T-helper 1 cell (primary cell): ENCODE results near the gene TPSD1.
"Not testable (repeated sequence)": the region's sequence is repeated elsewhere in the genome, so short reads cannot be mapped to it uniquely, and the experiment has no call there.

ENCODE experiments used
- DNase-seq, 5 donors: peaks; one replicate each; pipeline ENCODE4 v3.0.0-alpha.2; 2012 to 2020

Gene TPSD1

DNA sequence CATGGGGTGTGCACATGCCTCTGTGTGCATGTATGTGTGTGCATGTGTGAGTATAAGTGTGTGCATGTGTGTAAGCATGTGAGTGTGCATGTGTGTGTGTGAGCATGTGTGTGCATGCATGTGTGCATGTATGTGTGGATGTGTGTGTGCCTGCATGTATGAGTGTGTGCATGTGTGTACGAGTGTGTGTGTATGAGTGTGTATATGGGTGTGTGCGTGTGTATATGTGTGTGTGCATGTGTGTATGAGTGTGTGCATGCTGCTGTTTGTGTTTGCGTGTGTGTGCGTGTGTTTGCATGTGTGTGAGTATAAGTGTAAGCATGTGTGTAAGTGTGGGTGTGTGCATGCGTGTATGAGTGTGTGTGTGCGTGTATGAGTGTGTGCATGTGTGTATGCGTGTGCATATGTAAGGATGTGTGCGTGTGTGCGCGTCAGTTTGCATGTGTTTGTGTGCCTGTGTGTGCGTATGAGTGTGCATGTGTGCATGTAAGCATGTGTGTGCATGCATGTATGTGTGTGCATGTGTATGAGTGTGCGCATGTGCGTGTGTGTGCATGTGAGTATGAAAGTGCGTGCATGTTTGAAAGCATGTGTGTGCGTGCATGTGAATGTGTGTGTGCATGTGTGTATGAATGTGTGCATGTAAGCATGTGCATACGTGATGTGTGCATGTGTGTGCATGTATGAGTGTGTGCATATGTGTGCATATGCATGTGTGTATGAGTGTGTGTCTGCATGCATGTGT, 8.6 kb downstream of the TPSD1 start:
- no peak for DNase-seq

DNA sequence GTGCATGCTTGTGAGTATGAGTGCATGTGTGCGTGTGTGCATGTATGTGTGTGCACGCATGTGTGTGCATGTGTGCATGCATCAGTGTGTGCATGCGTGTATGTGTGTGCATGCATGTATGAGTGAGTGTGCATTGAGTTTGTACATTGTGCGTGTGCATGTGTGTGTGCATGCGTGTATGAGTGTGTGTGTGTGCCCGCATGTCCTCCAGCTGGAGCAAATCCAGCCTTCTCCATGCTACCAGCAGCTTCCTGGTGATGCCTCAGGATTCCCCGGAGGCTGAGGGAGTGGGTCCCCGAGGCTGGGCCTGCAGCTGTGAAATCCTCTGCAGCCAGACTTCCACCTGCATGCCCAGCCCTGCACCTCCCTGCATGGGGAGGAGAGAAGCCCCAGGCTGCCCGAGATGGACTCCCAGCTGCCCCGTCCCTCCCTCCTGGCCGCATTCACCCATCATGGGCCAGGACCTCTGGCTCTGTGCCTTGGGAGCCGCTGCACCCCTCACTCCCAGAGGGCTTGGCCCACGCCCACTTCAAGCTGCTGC, 9.3 kb downstream of the TPSD1 start:
- no peak for DNase-seq

- no peak for DNase-seq
Observed at GRCh38 chr16:1265826-1266225, 10.0 kb downstream of the TPSD1 start.

DNA sequence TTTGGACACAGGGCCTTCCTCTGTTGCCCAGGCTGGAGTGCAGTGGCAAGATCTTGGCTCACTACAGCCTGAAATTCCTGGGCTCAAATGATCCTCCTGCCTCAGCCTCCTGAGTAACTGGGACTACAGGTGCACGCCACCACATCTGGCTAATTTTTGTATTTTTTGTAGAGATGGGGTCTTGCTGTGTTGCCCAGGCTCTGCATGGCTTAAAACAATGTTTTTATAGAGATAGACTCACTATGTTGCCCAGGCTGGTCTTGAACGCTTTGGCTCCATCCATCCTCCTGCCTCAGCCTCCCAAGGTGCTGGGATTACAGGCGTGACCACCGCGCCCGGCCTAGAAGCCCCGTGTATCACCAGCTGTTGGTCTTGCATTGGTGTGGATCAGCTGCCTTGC, 13.5 kb downstream of the TPSD1 start:
- DNase-seq: not testable (repeated sequence)

DNA sequence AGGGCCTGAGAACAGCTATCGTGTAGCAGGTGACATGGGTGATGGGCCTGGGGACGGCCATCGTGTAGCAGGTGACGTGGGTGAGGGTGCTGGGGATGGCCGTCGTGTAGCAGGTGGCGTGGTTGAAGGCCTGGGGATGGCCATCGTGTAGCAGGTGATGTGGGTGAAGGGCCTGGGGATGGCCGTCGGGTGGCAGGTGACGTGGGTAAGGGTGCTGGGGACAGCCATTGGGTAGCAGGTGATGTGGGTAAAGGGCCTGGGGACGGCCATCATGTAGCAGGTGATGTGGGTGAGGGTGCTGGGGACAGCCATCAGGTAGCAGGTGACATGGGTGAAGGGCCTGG, 15.5 kb downstream of the TPSD1 start:
- DNase-seq: no peak

- not testable (repeated sequence) for DNase-seq
Observed at GRCh38 chr16:1271724-1272413, 16.0 kb downstream of the TPSD1 start.

DNA sequence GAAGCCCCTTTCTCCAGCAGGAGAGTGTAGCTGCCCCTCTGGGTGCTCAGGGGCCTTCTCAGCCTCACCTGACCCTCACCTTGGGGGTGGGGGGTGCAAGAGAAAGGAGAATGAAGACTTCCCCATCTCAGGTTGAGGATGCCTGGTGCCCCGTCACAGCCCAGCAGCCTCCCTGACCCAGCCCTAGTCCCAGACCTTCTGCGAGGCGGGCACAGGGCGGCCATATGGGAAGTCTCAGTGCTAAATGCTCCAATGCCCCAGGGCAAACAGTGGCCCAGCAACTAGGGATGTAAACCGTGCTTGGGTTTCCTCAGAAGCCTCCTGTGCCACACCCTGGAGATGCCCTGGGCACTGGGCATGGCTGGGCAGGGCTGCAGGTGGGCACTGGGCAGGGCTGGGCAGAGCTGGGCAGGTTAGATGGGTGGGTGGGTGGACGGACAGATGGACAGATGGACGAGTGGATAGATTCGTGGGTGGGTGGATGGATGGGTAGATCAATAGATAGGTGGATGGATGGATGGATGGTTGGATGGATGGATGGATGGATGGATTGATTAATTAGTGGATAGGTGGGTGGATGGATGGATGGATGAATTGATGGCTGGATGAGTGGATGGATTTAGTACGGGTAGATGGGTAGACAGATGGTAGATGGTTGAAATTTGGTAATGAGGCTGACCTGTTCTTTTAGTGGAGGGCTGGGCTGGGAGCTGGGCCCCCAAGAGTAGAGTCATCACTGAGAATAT, 16.8 kb downstream of the TPSD1 start:
- no peak for DNase-seq

GRCh38 chr16:1273816-1274215, 17.9 kb downstream of the TPSD1 start:
- no peak for DNase-seq

DNA sequence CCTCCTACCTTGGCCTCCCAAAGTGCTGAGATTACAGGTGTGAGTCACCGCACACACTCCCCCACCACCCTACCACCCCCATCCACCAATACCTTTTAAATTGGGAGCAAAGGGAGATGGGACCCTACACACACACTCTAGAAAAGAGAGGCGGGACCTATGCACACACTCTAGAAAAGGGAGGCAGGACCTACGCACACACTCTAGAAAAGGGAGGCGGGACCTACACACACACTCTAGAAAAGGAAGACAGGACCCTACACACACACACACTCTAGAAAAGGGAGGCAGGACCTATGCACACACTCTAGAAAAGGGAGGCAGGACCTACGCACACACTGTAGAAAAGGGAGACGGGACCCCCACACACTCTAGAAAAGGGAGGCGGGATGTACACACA, 18.9 kb downstream of the TPSD1 start:
- DNase-seq: no peak

- no peak for DNase-seq
Observed at GRCh38 chr16:1275791-1276579, 20.1 kb downstream of the TPSD1 start.

DNA sequence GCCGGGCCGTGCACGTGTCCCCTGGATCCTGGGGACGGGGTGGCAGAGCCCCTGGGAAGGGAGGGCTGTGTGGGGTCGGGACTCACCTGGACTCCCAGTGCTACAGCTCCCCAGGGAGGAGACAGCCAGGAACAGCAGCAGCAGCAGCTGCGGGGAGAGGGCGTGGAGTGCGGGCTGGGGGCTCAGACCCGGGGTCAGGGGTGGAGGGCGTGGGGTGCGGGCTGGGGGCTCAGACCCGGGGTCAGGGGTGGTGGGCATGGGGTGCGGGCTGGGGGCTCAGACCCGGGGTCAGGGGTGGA, 20.7 kb downstream of the TPSD1 start:
- no peak for DNase-seq

GRCh38 chr16:1277151-1277598, 21.3 kb downstream of the TPSD1 start:
- DNase-seq: no peak

GRCh38 chr16:1277617-1278282, 21.9 kb downstream of the TPSD1 start:
- no peak for DNase-seq

DNA sequence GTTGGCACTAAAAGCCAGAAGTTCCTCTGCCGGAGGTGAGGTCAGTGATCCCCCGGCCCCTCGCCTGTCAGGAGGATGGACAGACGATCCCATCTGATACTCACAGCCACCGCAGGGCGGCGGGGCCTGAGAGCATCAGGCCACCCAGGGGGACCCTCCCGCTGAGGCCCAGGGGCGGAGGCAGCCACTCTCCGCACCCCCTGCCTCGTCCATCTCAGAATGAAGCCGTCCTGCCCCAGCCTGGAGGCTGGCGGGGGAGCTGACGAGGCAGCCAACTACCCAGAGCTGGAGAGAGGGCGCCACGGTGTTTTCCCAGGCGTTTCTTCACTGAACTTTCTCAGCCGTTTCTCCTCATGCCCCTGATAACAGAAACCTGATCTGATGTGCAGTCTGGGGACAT, 22.6 kb downstream of the TPSD1 start:
- no peak for DNase-seq

GRCh38 chr16:1279081-1279944, 23.4 kb downstream of the TPSD1 start:
- DNase-seq: no peak

- DNase-seq: no peak
Observed at GRCh38 chr16:1279945-1280589, 24.2 kb downstream of the TPSD1 start.

DNA sequence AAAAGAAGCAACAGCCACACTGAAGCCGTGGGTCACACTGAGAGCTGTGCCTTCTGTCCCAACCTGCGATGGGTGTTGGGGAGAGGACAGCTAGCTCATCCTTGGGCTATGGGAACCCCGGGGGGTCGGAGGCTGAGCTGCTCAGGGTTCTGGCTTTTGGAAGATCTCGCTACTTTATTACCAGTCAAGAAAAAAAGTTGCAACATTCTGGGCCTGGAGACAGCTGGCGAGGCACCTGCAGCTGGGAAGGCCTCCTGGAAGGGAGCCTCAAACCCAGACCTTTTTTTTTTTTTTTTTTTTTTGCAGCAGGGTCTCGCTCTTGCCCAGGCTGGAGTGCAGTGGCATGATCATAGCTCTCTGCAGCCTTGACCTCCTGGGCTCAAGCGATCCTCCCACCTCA, 24.9 kb downstream of the TPSD1 start:
- DNase-seq: no peak

DNA sequence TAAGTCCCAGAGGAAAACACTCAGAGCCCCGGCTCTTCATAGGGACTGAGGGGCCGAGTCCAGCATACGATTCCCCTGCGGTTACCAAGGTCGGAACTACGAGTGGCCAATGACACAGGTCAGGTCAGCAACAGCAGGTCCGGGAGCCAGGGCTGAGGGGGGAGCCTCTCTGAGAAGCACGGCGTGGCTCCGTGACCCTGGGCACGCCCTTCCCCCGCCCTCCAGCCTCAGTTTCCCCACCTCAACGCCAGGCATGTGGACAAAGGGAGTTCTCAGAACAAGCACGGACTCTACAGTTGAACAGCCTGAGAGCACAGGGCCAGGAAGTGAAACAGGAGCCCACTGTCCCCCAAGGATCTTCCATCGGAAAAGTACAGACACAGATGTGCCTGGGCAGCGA, 25.6 kb downstream of the TPSD1 start:
- no peak for DNase-seq

GRCh38 chr16:1282324-1282973, 26.6 kb downstream of the TPSD1 start:
- DNase-seq: no peak

DNA sequence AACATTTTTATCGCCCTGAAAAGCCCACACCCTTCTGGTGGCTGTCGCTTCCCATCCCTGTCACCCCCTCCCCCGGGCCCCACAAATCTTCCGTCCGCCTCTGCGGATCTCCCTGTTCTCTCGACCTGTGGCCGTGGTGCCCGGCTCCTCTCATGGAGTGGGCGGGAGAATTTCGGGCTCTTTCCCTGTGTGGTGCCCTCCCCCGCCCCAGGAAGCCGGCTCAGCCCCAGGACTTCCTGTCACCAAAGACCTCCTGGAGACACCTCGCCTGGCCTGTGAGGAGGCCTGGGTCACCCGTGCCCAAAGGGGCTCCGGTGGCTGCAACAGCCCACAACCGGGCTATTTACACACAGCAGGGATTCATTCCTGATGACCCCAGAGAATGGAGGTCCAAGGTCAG, 27.4 kb downstream of the TPSD1 start:
- DNase-seq: no peak
